HG03469 (cell line): Measurements from ENCODE around the gene TGFB3.

Source experiments
- ATAC-seq: cut with Tn5 transposase; IDR thresholded peaks from one replicate; pipeline ENCODE4 v1.9.1; 2021; ENCODE audit warnings: mild to moderate bottlenecking, moderate library complexity, moderate number of reproducible peaks; ENCODE audit not compliant: unreplicated experiment

Gene TGFB3

DNA sequence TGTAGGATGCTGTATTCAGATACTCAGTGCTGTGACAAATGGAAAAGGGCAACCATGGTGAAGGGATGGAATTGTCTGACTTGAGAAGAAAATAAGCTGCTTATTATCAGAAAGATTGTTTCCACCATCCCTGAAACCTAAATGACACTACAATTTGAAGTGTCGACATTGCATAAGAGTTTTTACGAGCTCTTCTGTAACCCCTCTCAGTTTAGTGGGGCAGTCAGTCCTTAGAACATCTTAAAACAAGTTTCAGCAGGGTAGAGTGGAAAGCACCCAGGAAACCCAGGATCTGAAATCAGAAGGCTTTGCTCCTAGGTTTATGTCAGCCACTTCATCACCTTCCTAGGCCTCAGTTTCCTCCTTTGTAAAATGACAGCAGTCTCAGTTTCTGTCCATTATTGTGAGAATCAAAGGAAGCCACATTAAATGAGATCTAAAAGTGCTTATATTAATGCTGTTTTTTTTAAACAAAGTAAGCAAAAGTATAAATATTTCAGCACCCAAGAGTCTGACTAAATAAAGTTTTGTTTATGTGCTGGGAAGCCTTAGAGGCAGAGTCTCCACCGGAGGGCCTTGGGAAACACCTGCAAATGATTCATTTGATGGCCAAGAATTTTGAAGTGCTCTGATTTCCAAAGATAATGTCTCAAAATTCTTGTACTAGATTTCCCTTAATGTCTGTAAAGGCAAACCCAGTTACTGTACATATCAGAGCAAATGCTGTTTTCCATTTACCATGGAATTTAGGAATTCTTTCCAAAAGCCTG is 5.6 kb upstream of the TGFB3 start:
- no peak for ATAC-seq

GRCh38 chr14:75986439-75986765 is 4.6 kb upstream of the TGFB3 start:
- ATAC-seq, result no peak

DNA sequence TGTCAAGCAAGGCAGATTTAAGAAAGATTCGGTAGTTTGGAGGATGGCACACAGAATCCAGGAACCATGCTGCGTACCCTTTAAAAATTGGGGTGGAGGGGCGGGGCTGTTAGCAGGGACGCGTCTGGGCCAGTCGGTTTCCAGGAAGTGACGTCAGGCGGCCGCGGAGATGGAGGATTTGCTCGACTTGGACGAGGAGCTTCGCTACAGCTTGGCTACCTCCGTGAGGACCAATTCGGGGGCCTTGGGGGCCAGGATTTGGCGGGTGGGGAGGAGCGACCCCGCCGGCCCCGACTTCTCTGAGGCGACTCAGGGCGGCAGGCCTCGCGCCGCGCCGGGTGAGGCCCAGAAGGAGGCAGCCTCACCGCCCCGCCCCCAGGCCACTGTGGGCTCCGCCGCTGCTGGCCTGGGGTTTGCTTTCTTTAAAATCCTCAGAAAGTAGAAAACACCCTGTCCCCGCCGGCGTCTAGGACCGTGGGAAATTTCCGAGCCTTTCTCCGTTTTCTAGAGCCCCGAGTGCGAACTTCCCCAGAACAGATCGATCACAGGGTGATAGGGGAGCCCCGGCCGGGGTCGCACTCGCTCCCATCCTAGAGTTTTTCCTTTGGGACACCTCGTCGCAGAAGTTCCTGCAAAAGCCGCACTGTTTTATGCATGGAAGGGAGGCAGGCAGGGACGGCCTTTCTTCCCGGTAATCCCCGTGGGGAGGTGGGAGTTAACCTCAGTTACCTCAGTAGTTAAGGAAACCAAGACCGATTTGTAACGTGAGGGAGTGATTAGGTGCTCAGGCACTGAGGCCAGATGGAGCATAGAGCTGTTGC is 4.0 kb upstream of the TGFB3 start, which contains the start of gene IFT43:
Gene IFT43, plus strand, starts transcription at position 146 of the 821 bp plus-strand sequence. Its CDS starts 24 bp downstream, at position 170.
- no peak for ATAC-seq

DNA sequence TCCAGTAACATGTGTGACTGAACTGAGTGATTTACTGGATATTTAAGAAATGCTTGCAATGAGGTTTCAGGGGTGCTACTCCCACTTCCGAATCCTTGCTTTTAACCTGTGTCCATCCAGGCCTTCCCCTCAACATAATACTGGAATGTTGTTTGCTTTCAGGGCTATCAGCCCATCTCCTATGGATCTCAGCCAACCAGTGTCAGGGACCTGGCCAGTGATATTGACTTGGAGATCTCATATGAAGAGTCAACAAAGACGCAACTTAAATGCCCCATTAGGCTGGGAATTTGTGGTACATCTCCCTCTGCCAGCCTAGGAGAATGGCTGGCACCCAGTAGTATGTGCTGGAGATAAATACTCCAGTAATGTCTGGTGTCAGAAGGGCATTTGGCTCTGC is 2.9 kb upstream of the TGFB3 start:
- ATAC-seq, result no peak

DNA sequence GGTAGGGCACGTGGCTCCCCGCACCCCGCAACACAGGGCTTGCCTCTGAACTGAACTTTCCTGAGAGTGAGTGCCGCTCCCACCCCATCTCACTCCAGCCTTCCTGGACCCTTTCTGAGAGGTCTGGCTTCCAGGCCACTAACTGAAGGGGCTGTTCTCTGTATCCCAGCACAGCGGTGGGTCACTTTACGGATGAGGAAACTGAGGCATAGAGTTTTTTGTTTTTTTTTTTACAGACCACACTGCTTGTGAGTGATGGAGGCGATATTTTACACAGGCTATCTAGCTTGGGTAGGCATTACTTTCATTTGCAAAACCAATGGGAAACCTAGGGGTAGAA is 1.2 kb upstream of the TGFB3 start:
- no peak for ATAC-seq

GRCh38 chr14:75982266-75983018 is 647 bp upstream of the TGFB3 start:
- ATAC-seq, result no peak

GRCh38 chr14:75980856-75981255 is 939 bp downstream of the TGFB3 start:
- no peak for ATAC-seq

GRCh38 chr14:75979648-75980565 is 1.9 kb downstream of the TGFB3 start:
- ATAC-seq, result no peak

DNA sequence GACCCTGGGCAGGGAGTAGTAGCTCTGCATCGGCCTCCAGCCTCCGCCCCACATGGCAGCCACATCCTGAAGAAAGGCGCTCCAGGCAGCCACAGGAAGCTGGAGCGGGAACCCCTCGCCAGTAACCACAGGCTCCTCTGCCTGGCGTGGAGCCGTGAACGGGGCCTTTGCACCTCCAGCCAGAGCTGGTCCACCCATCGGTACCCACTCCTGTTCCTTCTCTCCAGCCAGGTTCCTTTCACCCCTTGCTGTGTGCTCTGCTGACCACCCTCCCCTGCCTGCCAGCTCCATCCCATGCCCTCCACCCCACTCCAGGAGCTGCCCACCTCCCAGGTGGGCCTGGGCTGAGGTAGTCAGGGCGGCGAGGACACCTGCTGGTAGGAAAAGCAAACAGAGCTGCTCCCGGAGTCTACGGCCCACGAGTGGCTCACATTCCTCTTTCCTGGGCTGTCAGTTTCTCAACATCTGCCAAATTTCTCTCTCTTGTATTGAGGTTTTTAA is 2.7 kb downstream of the TGFB3 start:
- ATAC-seq, result no peak

- no peak for ATAC-seq
Observed at GRCh38 chr14:75978249-75978731, 3.5 kb downstream of the TGFB3 start.

GRCh38 chr14:75977582-75977943 is 4.2 kb downstream of the TGFB3 start:
- ATAC-seq, result no peak

GRCh38 chr14:75976826-75977581 is 4.8 kb downstream of the TGFB3 start:
- ATAC-seq, result no peak

GRCh38 chr14:75972801-75973421 is 8.9 kb downstream of the TGFB3 start:
- no peak for ATAC-seq

DNA sequence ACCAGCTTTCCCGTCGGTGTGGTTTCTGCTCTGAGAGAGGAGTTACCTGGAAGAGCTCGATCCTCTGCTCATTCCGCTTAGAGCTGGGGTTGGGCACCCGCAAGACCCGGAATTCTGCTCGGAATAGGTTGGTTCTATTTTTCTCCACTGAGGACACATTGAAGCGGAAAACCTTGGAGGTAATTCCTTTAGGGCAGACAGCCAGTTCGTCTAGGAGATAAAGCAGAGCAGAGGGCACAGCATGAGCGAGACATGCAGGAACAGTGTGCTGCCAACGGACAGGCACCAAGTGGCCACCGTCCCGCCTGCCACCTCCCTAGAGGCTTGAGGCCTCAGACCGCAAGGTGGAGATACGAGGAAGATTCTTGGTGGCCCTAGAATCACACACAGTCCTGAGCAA is 10.3 kb downstream of the TGFB3 start:
- ATAC-seq, result no peak

DNA sequence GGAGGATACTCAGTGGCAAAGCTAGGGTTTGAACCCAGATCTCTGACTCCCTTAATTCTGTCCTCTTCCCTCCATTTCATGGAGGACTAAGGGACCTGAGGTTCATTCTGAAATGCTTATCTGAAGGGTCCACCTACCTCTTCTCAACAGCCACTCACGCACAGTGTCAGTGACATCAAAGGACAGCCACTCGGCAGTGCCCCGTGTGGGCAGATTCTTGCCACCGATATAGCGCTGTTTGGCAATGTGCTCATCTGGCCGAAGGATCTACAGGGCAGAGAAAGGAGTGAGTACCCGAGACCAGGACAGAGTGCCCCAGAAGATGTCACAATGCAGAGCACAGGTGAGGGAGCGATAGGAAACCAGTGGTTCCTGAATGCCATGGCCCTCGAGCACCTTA is 10.8 kb downstream of the TGFB3 start:
- ATAC-seq, result no peak

DNA sequence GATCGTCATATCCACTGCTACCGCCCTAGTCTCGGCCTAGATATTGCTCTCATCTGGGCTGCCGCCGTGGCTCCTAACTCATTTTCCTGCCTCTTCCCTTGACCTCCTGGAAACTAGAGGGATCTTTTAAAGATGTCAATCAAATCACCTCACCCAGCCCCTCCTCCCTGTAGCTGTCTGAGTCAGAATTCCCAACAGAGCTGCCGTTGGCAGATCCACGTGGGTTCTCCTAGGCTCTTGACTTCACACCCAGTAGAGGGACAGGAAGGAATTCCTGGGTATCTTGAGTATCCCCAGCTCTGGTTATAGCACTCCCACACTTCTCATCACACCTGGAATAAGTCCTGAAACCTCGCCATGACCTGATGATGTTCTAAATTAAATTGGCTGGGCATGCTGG is 11.9 kb downstream of the TGFB3 start:
- no peak for ATAC-seq

- no peak for ATAC-seq
Observed at GRCh38 chr14:75969126-75969525, 12.7 kb downstream of the TGFB3 start.

GRCh38 chr14:75968456-75968855 is 13.3 kb downstream of the TGFB3 start:
- ATAC-seq, result no peak

- ATAC-seq, result no peak
Observed at GRCh38 chr14:75967866-75968265, 13.9 kb downstream of the TGFB3 start.
